Lower lobe of right lung (tissue), 2 donors: ENCODE measurements around the gene GRIK2. TPM values are rescaled to one million over a fixed set of nuclear protein-coding genes. Genes with fewer than 3 reads are reported as not detected.

Experiments
- ATAC-seq, 2 donors: fragments of 200-7000 bp; cut with Tn5 transposase; one replicate each; pipeline ENCODE4 v1.9.1; 2020 to 2022; ENCODE audit warnings: mild to moderate bottlenecking in 2 of 2, moderate library complexity in 2 of 2
- DNase-seq: peaks from one replicate; pipeline ENCODE4 v3.0.0-alpha.2; 2020
- H3K27ac ChIP-seq: fragments of 200-600 bp; one replicate; pipeline ENCODE4 v1.8.0; 2022
- H3K27me3 ChIP-seq: fragments of 200-600 bp; one replicate; pipeline ENCODE4 v1.8.0; 2022; ENCODE audit warnings: low read depth
- H3K36me3 ChIP-seq: fragments of 200-600 bp; one replicate; pipeline ENCODE4 v1.8.0; 2022; ENCODE audit warnings: mild to moderate bottlenecking
- H3K4me1 ChIP-seq: fragments of 200-600 bp; one replicate; pipeline ENCODE4 v1.8.0; 2022
- H3K4me3 ChIP-seq: fragments of 200-600 bp; one replicate; pipeline ENCODE4 v1.8.0; 2022; ENCODE audit warnings: mild to moderate bottlenecking
- H3K9me3 ChIP-seq: fragments of 200-600 bp; one replicate; pipeline ENCODE4 v1.8.0; 2022
- CTCF ChIP-seq: fragments of 200-600 bp; IDR thresholded peaks from one replicate; pipeline ENCODE4 v1.8.0; 2022; ENCODE audit warnings: antibody characterized with exemption, mild to moderate bottlenecking
- intact Hi-C: fragments of 100-400 bp; cut with DNase I; formaldehyde crosslinking; loops from one replicate; pipeline ENCODE4 v1.11.0; 2022
- total RNA-seq: library from RNA; stranded (reverse); fragmentation: NEBNext Ultra II Directional; extraction: Animal tissue kit (Norgen Biotek cat#: 25700); gene quantifications from one replicate; pipeline ENCODE4 v1.2.1, GENCODE V29; 2021
- donor health status: DM: no; HTN: yes; CAD: no; lungs with severe emphysema.

GRIK2 gene
- total RNA-seq, 1 donor from 2014 or later, result 0.62 TPM

GRCh38 chr6:101824551-101825345 is 431.2 kb downstream of the GRIK2 start:
- no peaks in the 10 kb centered on the region for H3K27me3 ChIP-seq

GRCh38 chr6:101826269-101826668 is 432.8 kb downstream of the GRIK2 start:
- Histone ChIP-seq H3K9me3 (peaks cover 23% of the 10 kb centered on the region), H3K36me3 (no peaks in the 10 kb centered on the region), H3K4me3 (no peak overlapping the region), H3K4me1 (no peaks in the 10 kb centered on the region), H3K27me3 (no peaks in the 10 kb centered on the region), H3K27ac (no peak overlapping the region)
- intact Hi-C loops, result no loop called here
- no peak for ATAC-seq
- no peak for TF ChIP-seq CTCF
- DNase-seq, result no peak

More at GRCh38 chr6:101824551-101825345, 431.2 kb downstream of the GRIK2 start:
- no peak for ATAC-seq
- intact Hi-C loops, result no loop called here
- Histone ChIP-seq H3K4me1 (no peaks in the 10 kb centered on the region), H3K27ac (no peak overlapping the region), H3K4me3 (no peak overlapping the region), H3K36me3 (no peaks in the 10 kb centered on the region), H3K9me3 (peaks cover 23% of the 10 kb centered on the region)
- TF ChIP-seq CTCF, result no peak
- DNase-seq, result no peak

- no peak for TF ChIP-seq CTCF
- intact Hi-C loops, result no loop called here
- Histone ChIP-seq H3K9me3 (peaks cover 23% of the 10 kb centered on the region), H3K27ac (no peak overlapping the region), H3K4me1 (no peaks in the 10 kb centered on the region), H3K27me3 (no peaks in the 10 kb centered on the region), H3K4me3 (no peak overlapping the region), H3K36me3 (no peaks in the 10 kb centered on the region)
- no peak for DNase-seq
- no peak for ATAC-seq
Measured at GRCh38 chr6:101826678-101827077, 433.2 kb downstream of the GRIK2 start.

- Histone ChIP-seq H3K27ac (no peak overlapping the region), H3K36me3 (no peaks in the 10 kb centered on the region), H3K9me3 (peaks cover 23% of the 10 kb centered on the region), H3K27me3 (no peaks in the 10 kb centered on the region), H3K4me3 (no peak overlapping the region), H3K4me1 (no peaks in the 10 kb centered on the region)
- ATAC-seq (no peak), DNase-seq (no peak)
- intact Hi-C loops, result no loop called here
- no peak for TF ChIP-seq CTCF
Measured at GRCh38 chr6:101830501-101831031, 437.1 kb downstream of the GRIK2 start.

GRCh38 chr6:101832371-101832770 is 438.9 kb downstream of the GRIK2 start:
- intact Hi-C loops, result no loop called here
- DNase-seq, result no peak

More at GRCh38 chr6:101832371-101832770, 438.9 kb downstream of the GRIK2 start:
- peaks cover 22% of the 10 kb centered on the region for H3K9me3 ChIP-seq
- no peak overlapping the region for H3K27ac ChIP-seq
- ATAC-seq, result no peak
- no peaks in the 10 kb centered on the region for H3K27me3 ChIP-seq
- TF ChIP-seq CTCF, result no peak
- no peaks in the 10 kb centered on the region for H3K4me1 ChIP-seq
- no peaks in the 10 kb centered on the region for H3K36me3 ChIP-seq
- H3K4me3 ChIP-seq, result no peak overlapping the region
